Prostate gland (tissue), 2 donors: ENCODE measurements around the gene PCDHGB5.

ENCODE experiments used
- CTCF ChIP-seq, 4 experiments: fragments of 200-600 bp in 2 of 4; fragments of 450-650 bp in 2 of 4; sonication (generic) in 2 of 4; IDR thresholded peaks; 1 replicate in 3 of 4; 2 replicates in 1 of 4; pipeline ENCODE4 v1.5.1; 2016 to 2019; ENCODE audit warnings: antibody characterized with exemption in 4 of 4, mild to moderate bottlenecking in 2 of 4, moderate library complexity in 2 of 4
- POLR2A ChIP-seq: fragments of 450-650 bp; IDR thresholded peaks from one replicate; pipeline ENCODE4 v1.6.1; 2016; ENCODE audit warnings: antibody characterized with exemption, mild to moderate bottlenecking
- POLR2AphosphoS5 ChIP-seq: sonication (generic); formaldehyde crosslinking; IDR thresholded peaks from one replicate; pipeline ENCODE4 v1.6.1; 2017; ENCODE audit warnings: antibody characterized with exemption

- TF ChIP-seq CTCF (IDR thresholded peaks at IDR 0.05) (no peak), POLR2A (no peak), POLR2AphosphoS5 (no peak)
These were observed 33.6 kb upstream of the PCDHGB5 start, which contains the start of gene PCDHGA5 for GRCh38 chr5:141363952-141364660.
